Activated CD8-positive, alpha-beta memory T cell treated with anti-CD3 and anti-CD28 coated beads, Interleukin-2, amount 10 ng/mL, durations not matched to agents 7 days and 5 days (primary cell): ENCODE measurements around the gene TSHZ2. TPM values are rescaled to one million over a fixed set of nuclear protein-coding genes. Genes with fewer than 3 reads are reported as not detected.

Experiments used
- ATAC-seq: fragments of 150-1000 bp; cut with Tn5 transposase; one replicate; pipeline ENCODE4 v1.10.0; 2021; ENCODE audit warnings: moderate library complexity
- CTCF ChIA-PET: fragments of 350-600 bp; sonication (Branson Sonifier 250); formaldehyde crosslinking; loops from one replicate; lab custom pipeline; 2021; ENCODE audit warnings: antibody characterized with exemption; lab: Charles Lee
- DNase-seq: peaks from one replicate; pipeline ENCODE4 v3.0.0-alpha.2; 2020
- H3K27ac Mint-ChIP-seq: one replicate; pipeline ENCODE4 v1.8.0; 2021; ENCODE audit warnings: mild to moderate bottlenecking, mixed read lengths
- H3K27me3 Mint-ChIP-seq: one replicate; pipeline ENCODE4 v1.8.0; 2021; ENCODE audit warnings: mixed read lengths
- H3K36me3 Mint-ChIP-seq: one replicate; pipeline ENCODE4 v1.8.0; 2021; ENCODE audit warnings: mild to moderate bottlenecking, mixed read lengths
- H3K4me1 Mint-ChIP-seq: one replicate; pipeline ENCODE4 v1.8.0; 2021; ENCODE audit warnings: mixed read lengths
- H3K4me3 Mint-ChIP-seq: one replicate; pipeline ENCODE4 v1.8.0; 2021; ENCODE audit warnings: mild to moderate bottlenecking, moderate library complexity, mixed read lengths
- H3K9me3 Mint-ChIP-seq: one replicate; pipeline ENCODE4 v1.8.0; 2022; ENCODE audit warnings: low read depth, mixed read lengths
- total RNA-seq, 2 experiments: library from RNA; stranded (reverse); gene quantifications; one replicate each; pipeline ENCODE4 v1.2.3, GENCODE V29; 2021

TSHZ2 gene
- total RNA-seq, 2 experiments from 2014 or later: 0.18 to 1.9 TPM

DNA sequence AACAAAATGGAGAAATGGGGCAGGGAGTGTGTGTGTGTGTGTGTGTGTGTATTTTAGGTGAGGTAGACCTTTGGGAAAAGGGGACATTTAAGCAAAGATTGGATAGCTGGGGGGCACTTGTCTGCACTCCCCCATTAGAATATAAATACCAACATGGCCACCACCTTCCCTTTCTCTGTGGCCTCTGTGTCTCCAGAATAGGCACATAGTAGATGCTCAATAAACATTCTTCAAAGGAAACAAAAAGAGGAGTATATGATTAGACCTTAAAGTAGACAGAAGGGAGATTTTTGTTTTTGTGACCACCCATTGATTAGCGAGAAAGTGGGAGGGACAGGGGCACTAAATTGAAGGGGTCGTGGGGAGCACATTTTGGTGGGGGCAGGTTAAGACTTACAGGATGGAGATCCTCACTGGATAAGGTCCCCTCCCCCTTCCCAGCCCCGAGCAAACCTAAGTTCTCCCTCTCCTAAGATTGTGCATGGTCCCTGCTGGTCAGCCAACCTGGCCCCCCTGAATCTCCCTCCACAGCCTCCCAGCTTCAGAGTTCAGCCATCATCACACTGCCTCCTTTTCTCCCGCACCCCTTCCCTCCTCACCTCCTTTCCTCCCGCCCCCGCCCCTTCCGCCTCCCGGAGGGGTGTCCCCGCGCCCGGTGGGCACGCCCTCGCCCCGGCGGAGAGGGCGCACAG is 514 bp upstream of the TSHZ2 start:
- Mint-ChIP-seq H3K27me3 (peaks cover 46% of the 10 kb centered on the region), H3K4me3 (no peak overlapping the region), H3K36me3 (no peaks in the 10 kb centered on the region), H3K27ac (no peak overlapping the region), H3K4me1 (peaks cover 10% of the 10 kb centered on the region), H3K9me3 (no peaks in the 10 kb centered on the region)
- DNase-seq (no peak), ATAC-seq (no peak)
- CTCF ChIA-PET: no interaction called here

DNA sequence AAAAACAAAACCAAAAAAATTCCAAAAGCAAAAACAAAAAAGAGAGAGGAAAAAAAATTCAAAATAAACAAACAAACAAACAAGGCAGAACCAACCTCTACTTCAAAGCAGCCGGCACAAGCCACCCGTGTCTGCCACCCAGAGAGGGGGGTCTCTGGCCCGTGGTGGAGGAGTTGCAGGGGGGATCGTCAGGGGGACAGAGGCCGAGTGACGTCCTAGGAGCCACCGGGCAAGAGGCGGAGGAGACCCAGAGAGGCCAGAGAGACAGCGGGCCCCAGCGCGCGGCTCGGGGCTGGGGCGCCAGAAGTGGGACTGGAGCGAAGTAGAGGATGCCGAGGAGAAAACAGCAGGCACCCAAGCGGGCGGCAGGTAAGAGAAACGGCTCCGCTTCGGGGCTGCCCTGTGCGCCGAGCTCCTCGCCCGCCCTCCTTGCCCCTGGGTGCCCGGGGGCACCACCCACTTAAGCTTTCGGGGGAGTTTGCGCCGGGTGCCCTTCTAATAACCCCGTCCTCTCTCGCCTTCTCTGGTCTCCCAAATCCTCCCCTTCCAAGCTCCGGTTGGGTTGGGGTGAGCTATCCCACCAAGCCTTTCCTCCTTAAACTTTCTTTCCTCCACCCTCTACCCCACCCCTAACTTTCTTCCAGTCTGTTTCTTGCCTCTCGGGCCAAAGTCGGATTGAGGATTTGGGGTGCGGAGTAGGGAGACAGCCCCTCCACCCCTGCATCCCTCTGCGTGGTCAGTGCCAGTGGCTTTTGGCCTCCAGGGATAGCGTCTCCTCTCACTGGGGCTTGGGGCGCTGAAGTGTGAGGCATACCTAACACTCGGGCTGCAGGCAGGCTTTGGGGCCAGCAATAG is 1.0 kb downstream of the TSHZ2 start:
- no peak overlapping the region for H3K27ac Mint-ChIP-seq
- DNase-seq (no peak), ATAC-seq (peak; percentile 30)
- H3K4me3 Mint-ChIP-seq: peak overlapping the region; percentile 66
- H3K36me3 Mint-ChIP-seq: no peaks in the 10 kb centered on the region
- CTCF ChIA-PET: no interaction called here
- H3K9me3 Mint-ChIP-seq: no peaks in the 10 kb centered on the region
- H3K4me1 Mint-ChIP-seq: peaks cover 10% of the 10 kb centered on the region
- peaks cover 52% of the 10 kb centered on the region for H3K27me3 Mint-ChIP-seq

DNA sequence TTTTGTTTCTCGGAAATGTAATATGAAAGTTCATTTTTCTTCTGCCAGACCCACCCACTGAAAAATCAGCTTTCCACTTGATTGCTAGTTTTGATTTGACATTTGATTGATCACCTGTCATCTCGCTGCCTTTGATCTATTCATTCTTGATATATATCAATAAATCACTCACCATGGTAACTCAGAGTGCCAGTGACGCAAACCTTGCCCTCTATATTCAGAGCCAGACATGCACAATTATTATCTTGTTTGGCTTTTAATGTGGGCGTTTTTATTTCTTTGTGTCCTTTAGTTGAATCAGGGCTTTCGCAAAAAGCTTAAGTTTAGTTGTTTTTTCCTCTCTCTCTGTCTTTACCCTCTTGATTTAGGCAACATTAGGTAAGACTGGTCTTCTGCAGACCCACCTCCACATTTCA is 2.0 kb downstream of the TSHZ2 start:
- H3K27me3 Mint-ChIP-seq: peaks cover 52% of the 10 kb centered on the region
- no peak for DNase-seq
- peaks cover 10% of the 10 kb centered on the region for H3K4me1 Mint-ChIP-seq
- no peak for ATAC-seq
- H3K4me3 Mint-ChIP-seq: no peak overlapping the region
- CTCF ChIA-PET: no interaction called here
- H3K36me3 Mint-ChIP-seq: no peaks in the 10 kb centered on the region
- H3K9me3 Mint-ChIP-seq: no peaks in the 10 kb centered on the region
- no peak overlapping the region for H3K27ac Mint-ChIP-seq

DNA sequence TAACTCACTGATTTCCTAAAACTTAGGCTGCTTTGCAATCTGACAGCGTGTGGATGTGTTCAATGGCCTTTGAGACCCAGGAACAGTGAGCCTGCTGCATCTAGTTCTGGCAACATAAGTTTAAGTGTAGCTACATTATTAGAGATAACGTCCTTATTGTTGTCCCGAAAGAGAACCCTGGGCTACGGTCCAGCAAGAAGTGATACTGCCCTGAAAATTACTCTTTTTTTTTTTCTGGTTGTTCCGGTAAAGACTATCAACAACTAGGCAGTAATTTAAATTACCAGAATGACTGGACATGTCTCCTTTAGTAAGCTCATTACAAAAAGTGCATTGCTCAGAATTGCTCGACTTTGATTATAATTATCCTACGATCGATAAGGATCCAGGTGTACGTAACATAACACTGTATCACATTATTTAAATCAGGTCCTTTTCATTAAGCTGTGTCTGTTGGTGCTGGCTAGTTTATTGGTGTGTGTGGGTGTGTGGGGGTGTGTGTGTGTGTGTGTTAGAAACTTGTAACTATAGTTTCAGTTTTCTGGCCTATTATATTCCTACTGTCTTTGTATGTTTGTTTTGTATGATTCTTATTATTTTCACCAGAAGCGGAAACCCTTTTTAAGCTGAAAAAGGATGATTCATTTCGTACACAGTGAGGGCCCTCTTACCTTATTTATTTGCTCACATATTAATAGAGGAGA is 3.0 kb downstream of the TSHZ2 start:
- Mint-ChIP-seq H3K9me3 (no peaks in the 10 kb centered on the region), H3K27me3 (peaks cover 55% of the 10 kb centered on the region), H3K4me1 (peaks cover 10% of the 10 kb centered on the region), H3K27ac (no peak overlapping the region), H3K4me3 (no peak overlapping the region), H3K36me3 (no peaks in the 10 kb centered on the region)
- ATAC-seq (no peak), DNase-seq (no peak)
- CTCF ChIA-PET: no interaction called here

DNA sequence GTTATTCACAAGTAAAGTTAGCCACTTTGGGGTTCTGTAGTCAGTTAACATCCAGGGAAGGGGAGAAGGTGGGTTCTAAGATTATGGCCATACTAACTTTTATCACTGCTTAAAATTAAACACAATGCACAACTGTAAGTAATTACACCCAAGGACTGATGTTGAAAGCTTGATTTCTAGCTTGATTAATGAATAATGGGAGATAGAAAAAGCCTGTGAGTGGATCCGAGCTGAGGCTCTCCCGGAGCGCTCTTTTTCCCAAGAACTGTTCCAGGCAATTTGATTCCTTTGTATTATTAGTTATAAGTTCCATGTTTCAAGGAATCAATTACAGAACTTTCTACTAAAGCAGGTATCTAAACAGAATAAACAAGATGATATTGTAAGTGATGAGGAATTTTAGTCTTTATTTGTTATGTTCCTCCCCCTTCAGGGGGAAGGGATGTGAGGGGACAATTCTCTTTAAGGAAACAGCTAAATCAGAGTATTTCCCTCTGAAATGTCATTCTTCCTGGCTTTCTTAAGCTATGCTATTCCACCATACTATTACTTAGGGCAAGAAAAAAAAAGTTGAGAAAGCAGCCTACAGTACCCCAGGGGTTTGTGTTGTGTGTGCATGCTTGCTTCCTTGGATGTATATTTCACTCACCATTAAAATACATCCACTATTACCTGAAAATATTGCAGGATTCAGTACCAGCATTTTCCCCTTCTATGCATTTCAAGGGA is 3.8 kb downstream of the TSHZ2 start:
- ATAC-seq (no peak), DNase-seq (no peak)
- Mint-ChIP-seq H3K27me3 (peaks cover 52% of the 10 kb centered on the region), H3K4me3 (no peak overlapping the region), H3K36me3 (no peaks in the 10 kb centered on the region), H3K9me3 (no peaks in the 10 kb centered on the region), H3K4me1 (peaks cover 10% of the 10 kb centered on the region), H3K27ac (no peak overlapping the region)
- CTCF ChIA-PET: no interaction called here

DNA sequence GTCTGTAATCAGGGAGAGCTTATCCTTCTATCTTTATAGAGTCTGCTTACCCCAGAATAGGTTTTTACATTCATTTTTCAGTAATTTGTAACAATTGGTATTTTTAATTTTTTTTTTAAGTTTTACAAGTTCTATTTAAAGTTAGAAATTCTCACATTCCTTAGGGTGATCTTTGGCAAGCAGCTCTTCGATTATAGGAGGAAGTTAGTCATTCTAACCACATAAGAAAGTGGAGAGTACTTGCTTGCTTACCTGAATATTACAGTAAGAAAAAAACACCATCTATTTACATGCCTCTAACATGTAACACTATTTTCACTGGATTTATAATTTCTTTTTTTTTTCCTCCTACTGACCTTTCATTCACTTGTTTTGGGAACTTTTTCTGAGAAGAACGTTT is 6.7 kb downstream of the TSHZ2 start:
- Mint-ChIP-seq H3K36me3 (no peaks in the 10 kb centered on the region), H3K4me3 (no peak overlapping the region), H3K4me1 (peaks cover 4% of the 10 kb centered on the region), H3K27me3 (peaks cover 26% of the 10 kb centered on the region), H3K9me3 (no peaks in the 10 kb centered on the region), H3K27ac (no peak overlapping the region)
- DNase-seq: no peak
- ATAC-seq: no peak
- CTCF ChIA-PET: no interaction called here

DNA sequence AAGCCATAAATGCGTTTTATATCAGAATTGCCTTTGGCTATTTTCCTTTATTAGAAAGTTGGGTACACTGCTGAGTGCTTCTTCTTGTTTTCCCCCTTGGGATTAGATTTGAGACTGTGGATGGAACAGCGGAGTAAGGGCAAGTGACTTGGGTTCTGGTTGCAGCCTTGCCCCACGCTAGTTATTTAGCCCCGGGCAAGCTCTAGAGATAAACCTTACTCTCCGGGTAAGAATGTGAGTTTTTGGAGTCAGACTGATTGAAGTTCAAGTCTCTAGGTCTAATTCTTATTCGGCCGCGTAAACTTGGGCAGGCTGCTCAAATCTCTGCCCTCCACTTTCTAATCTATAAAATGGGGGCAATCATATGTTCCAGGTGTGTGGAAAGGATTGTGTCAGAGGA is 8.9 kb downstream of the TSHZ2 start:
- CTCF ChIA-PET: no interaction called here
- Mint-ChIP-seq H3K27me3 (peaks cover 10% of the 10 kb centered on the region), H3K4me3 (no peak overlapping the region), H3K9me3 (no peaks in the 10 kb centered on the region), H3K27ac (no peak overlapping the region), H3K4me1 (no peaks in the 10 kb centered on the region), H3K36me3 (no peaks in the 10 kb centered on the region)
- DNase-seq: no peak
- ATAC-seq: no peak

DNA sequence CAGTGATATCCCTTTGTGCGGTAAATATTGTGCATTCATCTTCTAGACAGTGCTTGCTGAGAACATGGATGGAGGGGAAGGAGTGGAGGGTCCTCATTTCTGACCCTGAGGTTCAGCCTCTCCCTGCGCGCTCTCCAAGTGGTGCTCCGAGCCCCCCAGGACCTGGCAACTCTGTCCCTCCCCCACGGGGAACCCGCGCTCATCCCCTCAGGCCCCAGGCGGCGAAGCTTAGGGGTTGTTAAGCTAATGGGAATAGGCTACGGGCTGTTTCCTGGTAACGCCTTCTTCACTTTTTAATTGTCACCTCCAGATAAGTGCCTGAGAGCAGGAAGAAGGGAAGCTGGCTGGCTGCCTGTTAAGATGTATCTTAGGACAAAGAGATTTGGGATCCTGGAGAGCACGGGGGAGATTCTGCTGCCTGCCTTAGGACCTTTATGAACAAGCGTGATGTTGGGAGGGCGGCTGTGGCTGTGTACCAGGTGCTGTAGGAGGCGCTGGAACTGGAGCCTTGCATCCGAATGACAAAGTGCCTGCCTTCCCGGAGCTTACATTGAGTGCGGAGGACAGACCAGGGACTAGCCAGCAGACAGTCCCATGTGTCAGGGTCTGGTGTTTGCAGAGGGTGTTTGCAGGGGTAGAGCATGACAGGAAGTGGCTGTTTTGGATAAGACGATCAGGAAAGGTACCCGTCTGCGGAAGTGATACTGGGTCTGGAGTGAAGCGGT is 11.7 kb downstream of the TSHZ2 start:
- H3K27me3 Mint-ChIP-seq: peaks cover 7% of the 10 kb centered on the region
- CTCF ChIA-PET: no interaction called here
- ATAC-seq (no peak), DNase-seq (no peak)
- no peaks in the 10 kb centered on the region for H3K4me1 Mint-ChIP-seq
- H3K9me3 Mint-ChIP-seq: no peaks in the 10 kb centered on the region
- no peak overlapping the region for H3K27ac Mint-ChIP-seq
- no peak overlapping the region for H3K4me3 Mint-ChIP-seq
- no peaks in the 10 kb centered on the region for H3K36me3 Mint-ChIP-seq

DNA sequence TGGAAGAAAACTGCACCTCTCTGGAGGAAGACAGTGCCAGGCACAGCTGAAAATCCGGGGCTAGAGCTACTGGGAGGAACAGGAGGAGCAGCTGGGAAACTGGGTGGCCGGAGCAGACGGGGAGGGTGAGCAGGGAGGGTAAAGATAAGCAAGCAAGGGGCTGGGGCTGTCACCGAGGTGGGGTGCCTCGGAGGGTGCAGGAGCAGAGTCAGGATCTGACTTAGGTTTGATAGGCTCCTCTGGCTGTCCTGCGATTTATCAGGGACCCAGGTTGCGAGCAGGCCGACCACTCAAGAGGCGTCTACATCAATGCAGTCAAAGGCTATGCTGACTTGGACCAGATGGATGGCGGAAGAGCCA is 12.3 kb downstream of the TSHZ2 start:
- no peak for ATAC-seq
- Mint-ChIP-seq H3K4me1 (no peaks in the 10 kb centered on the region), H3K4me3 (no peak overlapping the region), H3K36me3 (no peaks in the 10 kb centered on the region), H3K27ac (no peak overlapping the region), H3K9me3 (no peaks in the 10 kb centered on the region), H3K27me3 (peaks cover 7% of the 10 kb centered on the region)
- CTCF ChIA-PET: no interaction called here
- no peak for DNase-seq

DNA sequence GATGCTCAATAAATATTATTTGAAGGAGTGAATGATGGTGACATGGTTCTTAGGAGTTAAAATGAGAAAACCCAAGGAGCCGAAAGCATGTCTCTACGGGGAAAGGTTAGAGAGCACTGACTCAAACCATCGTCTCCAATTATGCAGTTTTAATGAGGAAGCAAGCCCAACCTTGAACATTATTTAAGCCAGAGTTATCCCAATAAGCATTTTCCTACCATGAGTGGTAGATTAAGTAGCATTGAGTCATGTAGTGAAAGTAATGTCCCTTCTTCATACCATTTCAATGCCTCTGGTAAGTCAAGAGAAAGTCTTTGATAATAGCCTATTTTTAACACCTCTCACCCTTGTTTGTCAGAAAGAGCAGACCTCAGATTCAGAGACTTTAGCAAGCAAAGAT is 13.5 kb downstream of the TSHZ2 start:
- Mint-ChIP-seq H3K27ac (no peak overlapping the region), H3K4me3 (no peak overlapping the region), H3K9me3 (no peaks in the 10 kb centered on the region), H3K4me1 (no peaks in the 10 kb centered on the region), H3K27me3 (peaks cover 4% of the 10 kb centered on the region), H3K36me3 (no peaks in the 10 kb centered on the region)
- CTCF ChIA-PET: no interaction called here
- no peak for DNase-seq
- ATAC-seq: no peak

DNA sequence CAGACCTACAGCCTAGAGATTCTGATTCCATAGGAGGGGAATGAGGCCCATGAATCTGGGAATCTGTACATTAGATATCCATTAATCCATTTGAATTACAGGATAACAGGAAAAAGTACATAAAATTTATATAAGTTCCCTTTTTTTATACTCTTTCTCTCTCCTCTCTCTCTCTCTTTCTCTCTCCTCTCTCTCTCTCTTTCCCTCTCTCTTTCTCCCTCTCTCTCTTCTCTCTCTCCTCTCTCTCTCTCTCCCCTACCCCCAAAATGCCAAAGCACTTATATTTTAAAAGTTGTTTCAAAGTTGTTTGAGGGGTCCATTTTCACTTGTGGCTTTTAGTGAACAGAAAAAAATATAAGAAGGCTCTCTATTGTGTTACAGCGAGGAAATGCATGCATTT is 15.1 kb downstream of the TSHZ2 start:
- no peak overlapping the region for H3K4me3 Mint-ChIP-seq
- no peak for DNase-seq
- H3K36me3 Mint-ChIP-seq: no peaks in the 10 kb centered on the region
- no peak overlapping the region for H3K27ac Mint-ChIP-seq
- H3K27me3 Mint-ChIP-seq: peaks cover 4% of the 10 kb centered on the region
- no peaks in the 10 kb centered on the region for H3K9me3 Mint-ChIP-seq
- no peaks in the 10 kb centered on the region for H3K4me1 Mint-ChIP-seq
- ATAC-seq: no peak
- CTCF ChIA-PET: no interaction called here

DNA sequence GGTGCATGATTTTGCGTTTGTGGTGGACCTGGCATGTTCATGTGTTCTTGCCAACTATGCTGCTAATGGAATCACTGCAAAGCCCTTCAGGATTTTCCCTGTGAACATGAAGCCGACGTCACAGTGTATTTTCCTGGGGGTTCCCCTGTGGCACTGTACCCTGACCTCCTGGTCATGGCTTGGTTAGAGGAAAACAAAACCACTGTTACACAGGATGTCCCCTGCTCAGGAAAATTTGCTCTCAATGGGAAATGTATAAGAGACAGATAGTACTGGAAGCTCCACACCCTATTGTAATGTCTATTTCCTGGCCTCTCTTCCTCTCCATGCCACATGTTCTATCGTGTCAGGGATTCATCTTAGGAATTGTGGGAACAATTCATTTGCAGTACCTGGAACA is 19.7 kb downstream of the TSHZ2 start:
- no peak for DNase-seq
- no peak for ATAC-seq
- no peak overlapping the region for H3K27ac Mint-ChIP-seq
- H3K4me1 Mint-ChIP-seq: no peaks in the 10 kb centered on the region
- no peaks in the 10 kb centered on the region for H3K9me3 Mint-ChIP-seq
- H3K4me3 Mint-ChIP-seq: no peak overlapping the region
- CTCF ChIA-PET: no interaction called here
- H3K36me3 Mint-ChIP-seq: no peaks in the 10 kb centered on the region
- H3K27me3 Mint-ChIP-seq: peaks cover 4% of the 10 kb centered on the region

DNA sequence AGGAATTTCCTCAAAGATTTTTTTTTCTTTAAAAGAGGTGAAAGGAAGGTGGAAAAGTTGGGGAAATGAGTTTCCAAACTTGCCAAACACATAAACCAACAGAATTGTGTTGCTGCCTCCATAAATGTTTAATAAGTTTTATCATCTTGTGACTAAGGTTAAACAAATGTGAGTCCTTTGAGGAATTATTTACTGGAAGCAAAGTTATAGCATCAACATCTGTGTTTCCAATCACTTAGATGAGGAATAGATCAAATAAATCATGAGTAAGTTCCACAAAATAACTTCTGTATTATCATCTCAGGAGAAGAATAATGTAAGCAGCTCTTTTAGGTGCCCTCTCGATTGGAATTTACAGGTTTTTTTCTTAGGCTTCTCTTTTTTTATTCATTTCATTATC is 20.5 kb downstream of the TSHZ2 start:
- peaks cover 4% of the 10 kb centered on the region for H3K27me3 Mint-ChIP-seq
- ATAC-seq: no peak
- no peak overlapping the region for H3K27ac Mint-ChIP-seq
- H3K4me3 Mint-ChIP-seq: no peak overlapping the region
- no peak for DNase-seq
- H3K36me3 Mint-ChIP-seq: no peaks in the 10 kb centered on the region
- H3K4me1 Mint-ChIP-seq: no peaks in the 10 kb centered on the region
- H3K9me3 Mint-ChIP-seq: no peaks in the 10 kb centered on the region
- CTCF ChIA-PET: no interaction called here
